Stromal cell of bone marrow (primary cell): Measurements from ENCODE around the gene DNAAF5.
A peak's percentile ranks its signal among the peaks of the same experiment; 100 is the strongest.

Experiments
- DNase-seq: peaks from one replicate; pipeline ENCODE4 v3.0.0-alpha.2; 2012; ENCODE audit warnings: low read depth

DNAAF5 gene

DNA sequence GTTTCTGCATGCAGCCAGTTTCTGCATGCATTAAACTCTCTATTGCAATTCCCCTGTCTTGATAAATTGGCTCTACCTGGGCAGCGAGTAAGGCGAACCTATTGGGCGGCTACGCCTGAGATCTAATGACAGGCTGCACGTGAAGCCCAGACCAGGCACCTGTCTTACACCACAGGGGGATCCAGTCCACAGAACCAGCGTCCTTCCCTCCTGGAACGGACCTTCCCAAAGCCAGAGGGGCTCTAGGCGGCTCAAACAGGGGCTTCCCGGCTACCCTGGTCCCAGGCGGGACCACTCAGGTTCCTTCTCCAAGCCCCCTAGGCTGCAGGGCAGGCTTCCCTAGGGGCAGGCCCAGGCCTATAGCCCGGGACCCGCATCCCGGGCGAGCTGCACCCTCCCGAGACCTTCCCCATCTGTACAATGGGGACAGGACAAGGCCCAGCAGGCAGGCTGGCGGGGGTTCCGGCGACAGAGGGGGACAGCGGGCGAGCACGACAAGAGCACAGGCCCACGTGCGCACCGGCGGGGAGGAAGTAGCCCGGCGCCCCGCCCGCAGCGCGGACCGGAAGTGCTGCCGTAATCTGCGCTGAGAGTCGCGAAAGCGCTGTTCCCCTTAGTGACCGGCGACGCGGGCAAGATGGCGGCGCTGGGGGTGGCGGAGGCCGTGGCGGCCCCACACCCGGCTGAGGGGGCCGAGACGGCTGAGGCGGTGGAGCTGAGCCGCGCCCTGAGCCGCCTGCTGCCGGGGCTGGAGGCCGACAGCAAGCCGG, at the start of gene DNAAF5:
Gene DNAAF5, plus strand, starts transcription at position 616 of the 770 bp plus-strand sequence. Its CDS starts 22 bp downstream, at position 638.
- DNase-seq, result peak; percentile 70

GRCh38 chr7:676972-677385, 49.5 kb upstream of the DNAAF5 start:
- no peak for DNase-seq

DNA sequence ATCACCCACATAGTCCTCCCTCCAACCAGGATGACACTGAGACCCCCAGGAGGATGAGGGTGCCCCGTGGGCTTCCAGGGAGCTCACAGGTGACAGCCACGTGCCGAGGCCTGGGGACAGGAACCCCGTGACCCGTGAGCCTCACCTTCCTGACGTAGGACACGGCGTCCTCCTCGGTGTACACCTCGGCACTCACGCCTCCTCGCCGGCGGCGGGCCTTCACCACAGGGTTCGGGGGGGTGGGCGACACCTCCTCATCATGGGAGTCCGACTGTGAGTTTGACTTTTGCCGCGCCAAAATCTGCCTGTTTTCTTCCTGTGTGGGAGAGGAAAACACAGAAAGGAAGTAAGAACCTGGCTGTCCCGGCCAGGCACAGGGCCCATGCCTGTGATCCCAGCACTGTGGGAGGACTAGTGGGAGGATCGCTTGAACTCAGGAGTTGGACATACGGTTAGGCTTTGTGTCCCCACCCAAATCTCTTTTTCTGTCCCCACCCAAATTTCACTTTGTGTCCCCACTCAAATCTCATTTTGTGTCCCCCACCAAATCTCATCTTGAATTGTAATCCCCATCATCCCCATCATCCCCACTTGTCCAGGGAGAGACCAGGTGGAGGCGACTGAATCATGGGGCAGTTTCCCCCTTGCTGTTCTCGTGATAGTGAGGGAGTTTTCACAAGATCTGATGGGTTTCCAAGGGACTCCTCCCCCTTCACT, 45.9 kb upstream of the DNAAF5 start:
- no peak for DNase-seq

DNA sequence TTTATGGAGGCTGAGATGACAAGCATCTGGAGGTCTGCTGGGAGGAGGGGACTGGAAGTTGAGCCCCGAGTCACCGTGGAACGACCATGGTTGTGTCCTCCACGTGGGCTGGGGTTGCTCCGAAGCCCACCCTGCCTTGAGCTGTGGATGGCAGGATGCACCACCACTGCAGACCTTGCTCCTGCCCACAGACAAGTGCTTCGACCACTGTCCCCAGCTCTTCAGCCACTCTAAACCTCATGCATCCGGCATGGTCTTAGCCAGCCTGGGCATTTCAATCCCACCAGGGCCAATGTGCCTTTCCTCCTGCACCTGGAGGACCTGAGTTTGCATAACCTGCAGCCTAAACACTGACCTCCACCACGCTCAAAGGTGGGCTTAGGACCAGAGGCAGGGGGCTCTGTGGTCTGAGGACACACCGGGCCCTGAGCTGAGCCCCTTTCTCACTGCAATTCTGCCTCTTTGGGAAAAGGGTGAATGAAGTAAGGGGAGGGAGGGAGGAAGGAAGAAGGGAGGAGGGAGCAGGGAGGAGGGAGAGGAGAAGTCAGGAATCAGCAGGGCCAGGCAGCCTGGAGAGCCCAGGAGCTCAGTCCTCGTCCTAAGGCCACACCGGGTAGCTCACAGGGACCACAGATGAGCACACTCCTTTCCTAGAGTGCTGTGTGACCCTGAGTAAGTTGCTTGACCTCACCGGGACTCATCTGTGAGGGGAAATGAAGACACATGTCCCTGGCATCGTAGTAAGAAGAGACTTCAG, 44.8 kb upstream of the DNAAF5 start:
- no peak for DNase-seq

DNA sequence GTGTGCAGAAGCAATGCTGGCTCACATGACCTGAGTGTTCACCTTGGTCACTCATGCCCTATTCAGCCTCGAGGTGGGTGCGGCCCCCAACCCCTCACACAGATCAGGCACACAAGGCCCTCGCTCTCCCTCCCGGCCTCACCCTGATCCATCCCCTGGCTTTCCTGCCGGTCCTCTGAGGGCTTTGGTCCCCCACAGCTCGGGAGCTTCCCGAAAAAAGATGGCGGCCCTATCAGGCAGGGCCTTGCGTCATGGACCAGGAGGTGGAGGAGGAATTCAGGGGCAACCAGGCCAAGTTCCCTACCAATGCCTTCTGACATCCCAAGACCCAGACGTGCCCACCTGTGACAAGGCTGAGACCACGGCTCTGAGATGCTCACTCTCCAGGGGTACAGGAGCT, 43.7 kb upstream of the DNAAF5 start:
- DNase-seq, result no peak

GRCh38 chr7:683526-684205, 42.8 kb upstream of the DNAAF5 start:
- DNase-seq, result no peak

- no peak for DNase-seq
Observed at GRCh38 chr7:684416-684815, 42.1 kb upstream of the DNAAF5 start.

GRCh38 chr7:685540-685939, 41.0 kb upstream of the DNAAF5 start:
- DNase-seq, result no peak

- DNase-seq, result no peak
Observed at GRCh38 chr7:690478-691360, 35.8 kb upstream of the DNAAF5 start.

- DNase-seq, result no peak
Observed at GRCh38 chr7:691361-692045, 35.0 kb upstream of the DNAAF5 start.

DNA sequence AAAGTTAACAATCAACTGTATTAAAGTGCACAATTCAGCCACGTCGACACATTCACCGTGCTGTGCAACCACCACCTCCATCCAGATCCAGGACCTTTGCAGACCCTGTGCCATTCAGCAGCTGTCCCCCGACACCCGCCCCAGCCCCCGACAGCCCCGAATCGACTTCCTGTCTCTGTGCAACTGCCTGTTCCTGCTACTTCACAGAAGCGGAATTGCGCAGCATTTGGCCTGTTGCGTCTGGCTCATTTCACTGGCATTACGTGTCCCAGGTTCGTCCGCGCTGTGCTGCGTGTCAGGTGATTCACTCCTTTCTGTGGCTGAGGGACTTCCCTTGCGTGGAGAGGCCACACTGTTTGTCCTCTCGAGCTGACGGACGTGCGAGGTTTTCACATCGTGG, 33.2 kb upstream of the DNAAF5 start:
- DNase-seq, result no peak

GRCh38 chr7:696426-696811, 30.1 kb upstream of the DNAAF5 start:
- no peak for DNase-seq

- DNase-seq, result no peak
Observed at GRCh38 chr7:696812-697551, 29.5 kb upstream of the DNAAF5 start.

- no peak for DNase-seq
Observed at GRCh38 chr7:698515-699475, 27.7 kb upstream of the DNAAF5 start.

GRCh38 chr7:699476-700170, 26.9 kb upstream of the DNAAF5 start:
- no peak for DNase-seq

- DNase-seq, result no peak
Observed at GRCh38 chr7:701086-701671, 25.3 kb upstream of the DNAAF5 start.

GRCh38 chr7:703049-703448, 23.4 kb upstream of the DNAAF5 start:
- DNase-seq, result no peak

- no peak for DNase-seq
Observed at GRCh38 chr7:706721-707120, 19.8 kb upstream of the DNAAF5 start.
